GM12878 (cell line): Measurements from ENCODE around the gene MYO3B. TPM values are rescaled to one million over a fixed set of nuclear protein-coding genes. Genes with fewer than 3 reads are reported as not detected.

Experiments
- ATAC-seq: fragments of 200-7000 bp; cut with Tn5 transposase; 3 replicates; pipeline ENCODE4 v1.9.1; 2020; ENCODE audit warnings: mild to moderate bottlenecking, moderate library complexity
- BruUV-seq: library from RNA; stranded (reverse); fragments of 400-500 nt; replicated peaks from 2 replicates; lab custom pipeline; 2021; lab: Mats Ljungman, UMichigan
- CTCF ChIA-PET: fragments of 300-600 bp; sonication (Branson Sonifier 250); formaldehyde crosslinking; extraction: SDS; loops from one replicate; lab custom pipeline; 2021; ENCODE audit warnings: inconsistent platforms; lab: Yijun Ruan, JAX
- POLR2A ChIA-PET: fragments of 350-600 bp; formaldehyde crosslinking; extraction: SDS; loops from one replicate; lab custom pipeline; 2021; ENCODE audit warnings: inconsistent platforms; lab: Charles Lee
- RAD21 ChIA-PET: fragments of 300-600 bp; sonication (Branson Sonifier 250); formaldehyde crosslinking; loops from one replicate; lab custom pipeline; 2023; ENCODE audit warnings: antibody characterized with exemption; ENCODE audit not compliant: unreplicated experiment; lab: Charles Lee
- SMC1A ChIA-PET: fragments of 300-600 bp; sonication (Branson Sonifier 250); formaldehyde crosslinking; loops from one replicate; lab custom pipeline; 2023; ENCODE audit not compliant: unreplicated experiment, uncharacterized antibody; lab: Charles Lee
- DNase-seq: peaks from one replicate; pipeline ENCODE4 v3.0.0-alpha.2; 2011; ENCODE audit warnings: low read depth, low spot score
- FAIRE-seq: peaks from 3 replicates; lab custom pipeline; 2011; peaks lifted over from hg19 to GRCh38; lab: Jason Lieb, UNC
- H2AFZ ChIP-seq: 2 replicates; pipeline ENCODE4 v1.6.0; 2011; ENCODE audit warnings: low read depth, low read length, control low read depth; ENCODE audit not compliant: control insufficient read depth
- H3K27ac ChIP-seq: 2 replicates; pipeline ENCODE4 v1.5.1; 2011; ENCODE audit warnings: control low read depth; ENCODE audit not compliant: control insufficient read depth, insufficient read depth
- H3K27me3 ChIP-seq, 2 experiments: replicated peaks in 1 of 2; 2 replicates each; pipeline versions ENCODE4 v1.6.0 to v1.6.1; 2011; ENCODE audit warnings: low read length in 1 of 2; ENCODE audit not compliant: control insufficient read depth in 2 of 2, insufficient read depth in 2 of 2
- H3K36me3 ChIP-seq, 2 experiments: 2 replicates each; pipeline ENCODE4 v1.5.1; 2011; ENCODE audit warnings: low read length in 1 of 2; ENCODE audit not compliant: control insufficient read depth in 2 of 2, insufficient read depth in 2 of 2
- H3K4me1 ChIP-seq: 2 replicates; pipeline ENCODE4 v1.6.1; 2011; ENCODE audit warnings: mild to moderate bottlenecking, low read length, moderate library complexity, mixed read lengths; ENCODE audit not compliant: control insufficient read depth, insufficient read depth
- H3K4me2 ChIP-seq: 2 replicates; pipeline ENCODE4 v1.6.0; 2011; ENCODE audit warnings: control low read depth; ENCODE audit not compliant: control insufficient read depth, insufficient read depth
- H3K4me3 ChIP-seq: fragments of 200-600 bp; sonication (generic); 2 replicates; pipeline ENCODE4 v1.5.1; 2016
- H3K79me2 ChIP-seq: 2 replicates; pipeline ENCODE4 v1.6.0; 2011; ENCODE audit warnings: low read length; ENCODE audit not compliant: control insufficient read depth, insufficient read depth
- H3K9ac ChIP-seq: 2 replicates; pipeline ENCODE4 v1.8.0; 2011; ENCODE audit warnings: low read length, control low read depth, mixed read lengths; ENCODE audit not compliant: control insufficient read depth, insufficient read depth
- H3K9me3 ChIP-seq: replicated peaks from 3 replicates; pipeline ENCODE4 v1.5.1; 2011; ENCODE audit warnings: mild to moderate bottlenecking, low read length; ENCODE audit not compliant: control insufficient read depth, insufficient read depth
- H4K20me1 ChIP-seq: 2 replicates; pipeline ENCODE4 v1.6.0; 2011; ENCODE audit not compliant: control insufficient read depth, insufficient read depth
- ATF7 ChIP-seq: fragments of 450-650 bp; IDR thresholded peaks from 2 replicates; pipeline ENCODE4 v1.6.1; 2016; ENCODE audit warnings: low read depth, mild to moderate bottlenecking
- E2F8 ChIP-seq: fragments of 450-650 bp; IDR thresholded peaks from 2 replicates; pipeline ENCODE4 v1.6.1; 2018; ENCODE audit warnings: mild to moderate bottlenecking, low read depth, moderate library complexity; ENCODE audit not compliant: partially characterized antibody
- HDAC2 ChIP-seq: fragments of 200-600 bp; sonication (generic); IDR thresholded peaks from 2 replicates; pipeline ENCODE4 v1.6.1; 2017
- IKZF1 ChIP-seq: fragments of 450-650 bp; conservative IDR thresholded peaks from 2 replicates; pipeline ENCODE4 v1.6.1; 2017; ENCODE audit warnings: antibody characterized with exemption, mild to moderate bottlenecking
- IKZF2 ChIP-seq, 2 experiments: fragments of 450-650 bp; IDR thresholded peaks; 2 replicates each; pipeline ENCODE4 v1.6.1; 2017; ENCODE audit warnings: mild to moderate bottlenecking in 2 of 2, moderate library complexity in 2 of 2
- MYB ChIP-seq: fragments of 150-350 bp; IDR thresholded peaks from 2 replicates; pipeline ENCODE4 v1.6.1; 2014; ENCODE audit warnings: mild to moderate bottlenecking, low read depth, low read length, borderline replicate concordance
- PAX8 ChIP-seq: fragments of 450-650 bp; IDR thresholded peaks from 2 replicates; pipeline ENCODE4 v1.6.1; 2017; ENCODE audit warnings: mild to moderate bottlenecking, moderate library complexity
- RAD21 ChIP-seq: IDR thresholded peaks from 2 replicates; pipeline ENCODE4 v1.6.1; 2011; ENCODE audit warnings: mild to moderate bottlenecking, low read depth, low read length, moderate library complexity; ENCODE audit not compliant: insufficient read depth
- RAD51 ChIP-seq: fragments of 450-650 bp; IDR thresholded peaks from 2 replicates; pipeline ENCODE4 v1.6.1; 2016; ENCODE audit warnings: moderate library complexity, mild to moderate bottlenecking, inconsistent platforms
- RUNX3 ChIP-seq: IDR thresholded peaks from 2 replicates; pipeline ENCODE4 v1.6.1; 2012; ENCODE audit warnings: low read length, inconsistent platforms
- SP1 ChIP-seq: IDR thresholded peaks from one replicate; pipeline ENCODE4 v1.6.1; 2011; ENCODE audit warnings: low read depth, low read length
- STAT3 ChIP-seq: IDR thresholded peaks from 2 replicates; pipeline ENCODE4 v1.6.1; 2011; ENCODE audit warnings: low read depth, low read length, improper control_type of control experiment
- WGBS: methylation state at CpG from one replicate; pipeline ENCODE4 v1.1.6; 2016; ENCODE audit warnings: low lambda C conversion rate; ENCODE audit not compliant: insufficient replicate concordance, insufficient coverage; ENCODE audit errors: missing lambda C conversion rate; 5-methylcytosine and 5-hydroxymethylcytosine counted together
- in situ Hi-C: fragments of 300-500 bp; cut with MboI; formaldehyde crosslinking; loops from 9 replicates; pipeline ENCODE4 v1.14.3; 2018; ENCODE audit warnings: mixed read lengths
- intact Hi-C: fragments of 100-400 bp; cut with micrococcal nuclease; formaldehyde crosslinking; loops from one replicate; pipeline ENCODE4 v1.14.2; 2022; ENCODE audit not compliant: unreplicated experiment
- polyA plus RNA-seq, 11 experiments: library from polyadenylated mRNA; depleted of rRNA in 4 of 11; unstranded in 6 of 11; stranded (reverse) in 5 of 11; fragments of >200 nt; fragmentation: Nextera tagmentation in 4 of 11; fragmentation: Illumina TruSeq in 1 of 11; extraction: Ambion mirVana in 4 of 11; extraction: Trizol in 1 of 11; gene quantifications; 1 replicate in 1 of 11; 2 replicates in 10 of 11; pipeline versions ENCODE4 v1.2.1 to v1.2.3, GENCODE V29; 2011 to 2016; ENCODE audit warnings: inconsistent platforms in 2 of 11, missing spikeins in 2 of 11, low read depth in 1 of 11
- total RNA-seq, 4 experiments: library from RNA; depleted of rRNA in 3 of 4; stranded (reverse); fragments of >200 nt in 3 of 4; fragmentation: Illumina TruSeq in 1 of 4; extraction: Trizol in 1 of 4; gene quantifications; 2 replicates each; pipeline versions ENCODE4 v1.2.1 to v1.2.3, GENCODE V29; 2013 to 2021
- TF ChIP-seq, protein P1 (sequence below): IDR thresholded peaks from 2 replicates; pipeline ENCODE4 v1.6.1; 2012; ENCODE audit warnings: low read depth, low read length, improper control_type of control experiment
- TF ChIP-seq, protein P2 (sequence below): fragments of 450-650 bp; IDR thresholded peaks from 2 replicates; pipeline ENCODE4 v1.6.1; 2017; ENCODE audit warnings: mild to moderate bottlenecking

Gene MYO3B
- total and polyA plus RNA-seq, 10 of the 15 experiments (the other 5 are each of a cell fraction or from before 2014, with no cell fraction given), result 1.1 to 7.1 (median 2.1) TPM

GRCh38 chr2:170500104-170500503, 322.2 kb downstream of the MYO3B start:
- H3K36me3 ChIP-seq, result no peaks in the 10 kb centered on the region; a peak in 1 of 4 replicates
- RAD21 ChIA-PET, result no interaction called here
- no peak for TF ChIP-seq STAT3
- TF ChIP-seq IKZF1, result no peak
- TF ChIP-seq RUNX3, result no peak
- TF ChIP-seq HDAC2, result no peak
- H3K79me2 ChIP-seq, result no peaks in the 10 kb centered on the region
- H2AFZ ChIP-seq, result no peak overlapping the region
- H3K27me3 ChIP-seq, result no peaks in the 10 kb centered on the region
- DNase-seq, result no peak
- no peak overlapping the region for H3K4me3 ChIP-seq
- no peak overlapping the region for H3K4me2 ChIP-seq
- ATAC-seq, result no peak
- no peaks in the 10 kb centered on the region for H4K20me1 ChIP-seq
- SMC1A ChIA-PET, result interaction anchor here (10.3 kb wide), 1 partner anchor 8 kb away, joined by 67 read pairs; no protein-coding TSS in a partner anchor
- in situ Hi-C loops (no loop called here), intact Hi-C loops (no loop called here)
- H3K9me3 ChIP-seq, result no peaks in the 10 kb centered on the region
- no peaks in the 10 kb centered on the region for H3K4me1 ChIP-seq
- CTCF ChIA-PET, result no interaction called here
- no peak overlapping the region for H3K27ac ChIP-seq
- POLR2A ChIA-PET, result no interaction called here
- FAIRE-seq, result no peak
- no TSS peak for BruUV-seq
- 86% methylated on average over 1 of the region's 1 CpG for WGBS
- H3K9ac ChIP-seq, result no peak overlapping the region

- in situ Hi-C loops (no loop called here), intact Hi-C loops (no loop called here)
- H3K27ac ChIP-seq, result no peak overlapping the region
- H3K4me2 ChIP-seq, result no peak overlapping the region
- no peaks in the 10 kb centered on the region for H4K20me1 ChIP-seq
- peak; percentile 41; the same call in 1 of the 2 replicates for TF ChIP-seq ATF7
- TF ChIP-seq, protein P1, sequence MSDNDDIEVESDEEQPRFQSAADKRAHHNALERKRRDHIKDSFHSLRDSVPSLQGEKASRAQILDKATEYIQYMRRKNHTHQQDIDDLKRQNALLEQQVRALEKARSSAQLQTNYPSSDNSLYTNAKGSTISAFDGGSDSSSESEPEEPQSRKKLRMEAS, result no peak
- TF ChIP-seq, protein P2, sequence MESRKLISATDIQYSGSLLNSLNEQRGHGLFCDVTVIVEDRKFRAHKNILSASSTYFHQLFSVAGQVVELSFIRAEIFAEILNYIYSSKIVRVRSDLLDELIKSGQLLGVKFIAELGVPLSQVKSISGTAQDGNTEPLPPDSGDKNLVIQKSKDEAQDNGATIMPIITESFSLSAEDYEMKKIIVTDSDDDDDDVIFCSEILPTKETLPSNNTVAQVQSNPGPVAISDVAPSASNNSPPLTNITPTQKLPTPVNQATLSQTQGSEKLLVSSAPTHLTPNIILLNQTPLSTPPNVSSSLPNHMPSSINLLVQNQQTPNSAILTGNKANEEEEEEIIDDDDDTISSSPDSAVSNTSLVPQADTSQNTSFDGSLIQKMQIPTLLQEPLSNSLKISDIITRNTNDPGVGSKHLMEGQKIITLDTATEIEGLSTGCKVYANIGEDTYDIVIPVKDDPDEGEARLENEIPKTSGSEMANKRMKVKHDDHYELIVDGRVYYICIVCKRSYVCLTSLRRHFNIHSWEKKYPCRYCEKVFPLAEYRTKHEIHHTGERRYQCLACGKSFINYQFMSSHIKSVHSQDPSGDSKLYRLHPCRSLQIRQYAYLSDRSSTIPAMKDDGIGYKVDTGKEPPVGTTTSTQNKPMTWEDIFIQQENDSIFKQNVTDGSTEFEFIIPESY, result no peak
- no peak for TF ChIP-seq RAD21
- no peak for TF ChIP-seq PAX8
- no peak for TF ChIP-seq IKZF1
- TF ChIP-seq HDAC2, result no peak
- TF ChIP-seq MYB, result no peak
- TF ChIP-seq RAD51, result no peak
- peak in 1 of 2 experiments; percentile 8; a peak in 1 of 4 replicates for TF ChIP-seq IKZF2 (IDR thresholded peaks at IDR 0.05)
- no peak for TF ChIP-seq SP1
- no peak for TF ChIP-seq E2F8
- no peak overlapping the region for H3K4me3 ChIP-seq
- no peak overlapping the region for H2AFZ ChIP-seq
- RAD21 ChIA-PET, result no interaction called here
- POLR2A ChIA-PET, result no interaction called here
- no peak overlapping the region for H3K9ac ChIP-seq
- SMC1A ChIA-PET, result interaction anchor here (1.0 kb wide), 1 partner anchor 9 kb away, joined by 3 read pairs; no protein-coding TSS in a partner anchor
- no peak for ATAC-seq
- BruUV-seq, result no TSS peak
- no peaks in the 10 kb centered on the region for H3K27me3 ChIP-seq
- H3K4me1 ChIP-seq, result no peaks in the 10 kb centered on the region
- DNase-seq, result no peak
- no peaks in the 10 kb centered on the region for H3K79me2 ChIP-seq
- no peaks in the 10 kb centered on the region; a peak in 1 of 4 replicates for H3K36me3 ChIP-seq
- H3K9me3 ChIP-seq, result no peaks in the 10 kb centered on the region
- CTCF ChIA-PET, result no interaction called here
- WGBS, result 34% methylated on average over 5 of the region's 5 CpGs
- FAIRE-seq, result no peak
Measured at GRCh38 chr2:170500770-170501169, 322.8 kb downstream of the MYO3B start.
